Measurements from ENCODE around the gene PRLR.

DNA sequence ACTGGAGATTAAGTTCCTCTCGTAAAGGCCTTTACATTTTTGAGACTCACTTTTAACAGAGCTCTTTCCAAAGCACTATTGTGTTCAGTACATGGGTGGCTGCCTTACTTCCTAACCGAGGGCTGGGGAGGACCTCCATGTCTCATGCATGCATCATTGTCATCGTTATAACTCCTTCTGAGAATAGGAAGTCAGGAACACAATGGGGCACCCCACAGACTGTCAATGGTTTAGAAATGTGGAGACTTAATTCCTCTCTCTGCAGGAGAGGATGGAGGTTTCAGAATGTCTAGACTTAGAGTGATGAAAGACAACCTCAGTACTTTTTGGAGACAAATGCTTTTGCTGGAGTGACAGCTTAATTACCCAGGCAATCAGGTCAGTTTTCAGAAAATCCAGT is 83.9 kb downstream of the PRLR start:
- TF ChIP-seq ZFP30 (CRISPR knock-in tag; IDR thresholded peaks at IDR 0.05) (no peak), TOX (CRISPR knock-in tag; IDR thresholded peaks at IDR 0.05; ENCODE audit: borderline replicate concordance) (no peak), GLIS3 (CRISPR knock-in tag; IDR thresholded peaks at IDR 0.05) (no peak), CSDC2 (CRISPR knock-in tag; IDR thresholded peaks at IDR 0.05) (no peak), ZFP3 (CRISPR knock-in tag; IDR thresholded peaks at IDR 0.05) (no peak), PPARA (CRISPR knock-in tag; IDR thresholded peaks at IDR 0.05; ENCODE audit: borderline replicate concordance) (no peak), ARNTL (CRISPR knock-in tag; IDR thresholded peaks at IDR 0.05; ENCODE audit: borderline replicate concordance, low read depth) (no peak), SNAI2 (CRISPR knock-in tag; IDR thresholded peaks at IDR 0.05) (no peak), ZNF8 (CRISPR knock-in tag; IDR thresholded peaks at IDR 0.05) (no peak), ZNF70 (CRISPR knock-in tag; IDR thresholded peaks at IDR 0.05) (no peak)
- TF ChIP-seq, protein P1, sequence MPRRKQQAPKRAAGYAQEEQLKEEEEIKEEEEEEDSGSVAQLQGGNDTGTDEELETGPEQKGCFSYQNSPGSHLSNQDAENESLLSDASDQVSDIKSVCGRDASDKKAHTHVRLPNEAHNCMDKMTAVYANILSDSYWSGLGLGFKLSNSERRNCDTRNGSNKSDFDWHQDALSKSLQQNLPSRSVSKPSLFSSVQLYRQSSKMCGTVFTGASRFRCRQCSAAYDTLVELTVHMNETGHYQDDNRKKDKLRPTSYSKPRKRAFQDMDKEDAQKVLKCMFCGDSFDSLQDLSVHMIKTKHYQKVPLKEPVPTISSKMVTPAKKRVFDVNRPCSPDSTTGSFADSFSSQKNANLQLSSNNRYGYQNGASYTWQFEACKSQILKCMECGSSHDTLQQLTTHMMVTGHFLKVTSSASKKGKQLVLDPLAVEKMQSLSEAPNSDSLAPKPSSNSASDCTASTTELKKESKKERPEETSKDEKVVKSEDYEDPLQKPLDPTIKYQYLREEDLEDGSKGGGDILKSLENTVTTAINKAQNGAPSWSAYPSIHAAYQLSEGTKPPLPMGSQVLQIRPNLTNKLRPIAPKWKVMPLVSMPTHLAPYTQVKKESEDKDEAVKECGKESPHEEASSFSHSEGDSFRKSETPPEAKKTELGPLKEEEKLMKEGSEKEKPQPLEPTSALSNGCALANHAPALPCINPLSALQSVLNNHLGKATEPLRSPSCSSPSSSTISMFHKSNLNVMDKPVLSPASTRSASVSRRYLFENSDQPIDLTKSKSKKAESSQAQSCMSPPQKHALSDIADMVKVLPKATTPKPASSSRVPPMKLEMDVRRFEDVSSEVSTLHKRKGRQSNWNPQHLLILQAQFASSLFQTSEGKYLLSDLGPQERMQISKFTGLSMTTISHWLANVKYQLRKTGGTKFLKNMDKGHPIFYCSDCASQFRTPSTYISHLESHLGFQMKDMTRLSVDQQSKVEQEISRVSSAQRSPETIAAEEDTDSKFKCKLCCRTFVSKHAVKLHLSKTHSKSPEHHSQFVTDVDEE (CRISPR knock-in tag; IDR thresholded peaks at IDR 0.05): no peak
- TF ChIP-seq, protein P2, sequence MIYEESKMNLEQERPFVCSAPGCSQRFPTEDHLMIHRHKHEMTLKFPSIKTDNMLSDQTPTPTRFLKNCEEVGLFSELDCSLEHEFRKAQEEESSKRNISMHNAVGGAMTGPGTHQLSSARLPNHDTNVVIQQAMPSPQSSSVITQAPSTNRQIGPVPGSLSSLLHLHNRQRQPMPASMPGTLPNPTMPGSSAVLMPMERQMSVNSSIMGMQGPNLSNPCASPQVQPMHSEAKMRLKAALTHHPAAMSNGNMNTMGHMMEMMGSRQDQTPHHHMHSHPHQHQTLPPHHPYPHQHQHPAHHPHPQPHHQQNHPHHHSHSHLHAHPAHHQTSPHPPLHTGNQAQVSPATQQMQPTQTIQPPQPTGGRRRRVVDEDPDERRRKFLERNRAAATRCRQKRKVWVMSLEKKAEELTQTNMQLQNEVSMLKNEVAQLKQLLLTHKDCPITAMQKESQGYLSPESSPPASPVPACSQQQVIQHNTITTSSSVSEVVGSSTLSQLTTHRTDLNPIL (CRISPR knock-in tag; IDR thresholded peaks at IDR 0.05; ENCODE audit: low read depth): no peak

Measured in SK-N-SH treated with all-trans-retinoic acid at 6 μM for 48 hours (cell line).